A549 (cell line): ENCODE results near the gene CARS1. TPM values are rescaled to one million over a fixed set of nuclear protein-coding genes. Genes with fewer than 3 reads are reported as not detected.
A peak's percentile ranks its signal among the peaks of the same experiment; 100 is the strongest.

Source experiments
- ATOH8 ChIP-seq: fragments of 250-450 bp; sonication (Bioruptor Pico); IDR thresholded peaks from 2 replicates; pipeline ENCODE4 v1.5.0; 2020; ENCODE audit warnings: low read depth, mild to moderate bottlenecking, moderate library complexity
- BCL3 ChIP-seq: fragments of >200 bp; sonication (Bioruptor Twin); formaldehyde crosslinking; IDR thresholded peaks from 3 replicates; pipeline ENCODE4 v1.6.1; 2016
- BHLHE40 ChIP-seq: IDR thresholded peaks from 2 replicates; pipeline ENCODE4 v1.6.1; 2012; ENCODE audit warnings: low read depth, low read length, inconsistent platforms
- CEBPB ChIP-seq, 2 experiments: fragments of >200 bp in 1 of 2; sonication (Bioruptor Twin) in 1 of 2; formaldehyde crosslinking in 1 of 2; IDR thresholded peaks; 2 replicates each; pipeline ENCODE4 v1.6.1; 2012 to 2016
- CHD4 ChIP-seq: fragments of 200-600 bp; sonication (generic); IDR thresholded peaks from 2 replicates; pipeline ENCODE4 v1.6.1; 2016; ENCODE audit warnings: antibody characterized with exemption, mild to moderate bottlenecking, borderline replicate concordance
- CTCF ChIP-seq: fragments of >200 bp; sonication (Bioruptor Twin); formaldehyde crosslinking; IDR thresholded peaks from 3 replicates; pipeline ENCODE4 v1.5.1; 2016
- E2F6 ChIP-seq: IDR thresholded peaks from 2 replicates; pipeline ENCODE4 v1.6.1; 2012; ENCODE audit warnings: low read depth, borderline replicate concordance
- EHMT2 ChIP-seq: fragments of 200-600 bp; sonication (generic); IDR thresholded peaks from 2 replicates; pipeline ENCODE4 v1.6.1; 2016; ENCODE audit warnings: antibody characterized with exemption, low read depth, mild to moderate bottlenecking, moderate library complexity
- FOSL2 ChIP-seq, 2 experiments: fragments of 450-650 bp in 1 of 2; fragments of >200 bp in 1 of 2; sonication (Bioruptor Twin) in 1 of 2; formaldehyde crosslinking; IDR thresholded peaks; 2 replicates each; pipeline versions ENCODE4 v1.5.0 to v1.6.1; 2016 to 2020; ENCODE audit warnings: mild to moderate bottlenecking in 1 of 2, moderate library complexity in 1 of 2
- GATA3 ChIP-seq: IDR thresholded peaks from 2 replicates; pipeline ENCODE4 v1.6.1; 2012; ENCODE audit warnings: borderline replicate concordance
- HDAC2 ChIP-seq: fragments of 200-600 bp; sonication (generic); IDR thresholded peaks from 2 replicates; pipeline ENCODE4 v1.6.1; 2016
- HOXB13 ChIP-seq: fragments of 250-450 bp; sonication (Bioruptor Pico); IDR thresholded peaks from 2 replicates; pipeline ENCODE4 v1.5.0; 2020; ENCODE audit warnings: low read depth, mild to moderate bottlenecking, moderate library complexity
- HOXB5 ChIP-seq: fragments of 250-450 bp; sonication (Bioruptor Pico); IDR thresholded peaks from 2 replicates; pipeline ENCODE4 v1.5.0; 2020; ENCODE audit warnings: mild to moderate bottlenecking, moderate library complexity
- KDM5A ChIP-seq: fragments of 200-600 bp; sonication (generic); IDR thresholded peaks from 2 replicates; pipeline ENCODE4 v1.6.1; 2016; ENCODE audit warnings: antibody characterized with exemption, mild to moderate bottlenecking
- MAX ChIP-seq: IDR thresholded peaks from 2 replicates; pipeline ENCODE4 v1.6.1; 2012
- NPAS2 ChIP-seq: fragments of 250-450 bp; sonication (Bioruptor Pico); IDR thresholded peaks from 2 replicates; pipeline ENCODE4 v1.8.0; 2022; ENCODE audit warnings: mild to moderate bottlenecking, moderate library complexity, borderline replicate concordance
- PBX3 ChIP-seq: IDR thresholded peaks from 2 replicates; pipeline ENCODE4 v1.6.1; 2012
- POLR2A ChIP-seq: IDR thresholded peaks from 2 replicates; pipeline ENCODE4 v1.6.1; 2012; ENCODE audit warnings: mild to moderate bottlenecking, low read length
- POLR2AphosphoS2 ChIP-seq: conservative IDR thresholded peaks from 2 replicates; pipeline ENCODE4 v1.6.1; 2012; ENCODE audit warnings: low read length, improper control_type of control experiment, inconsistent platforms
- RAD21 ChIP-seq, 2 experiments: fragments of >200 bp in 1 of 2; sonication (Bioruptor Twin) in 1 of 2; formaldehyde crosslinking in 1 of 2; IDR thresholded peaks in 1 of 2; conservative IDR thresholded peaks in 1 of 2; 2 replicates in 1 of 2; 3 replicates in 1 of 2; pipeline ENCODE4 v1.6.1; 2012 to 2018; ENCODE audit warnings: inconsistent platforms in 1 of 2
- RARB ChIP-seq: fragments of 250-450 bp; sonication (Bioruptor Pico); IDR thresholded peaks from 2 replicates; pipeline ENCODE4 v1.8.0; 2021; ENCODE audit warnings: mild to moderate bottlenecking, moderate library complexity
- REST ChIP-seq: fragments of 200-600 bp; sonication (generic); IDR thresholded peaks from 2 replicates; pipeline ENCODE4 v1.6.1; 2016; ENCODE audit warnings: antibody characterized with exemption, mild to moderate bottlenecking, moderate library complexity
- SREBF2 ChIP-seq: fragments of 450-650 bp; IDR thresholded peaks from 2 replicates; pipeline ENCODE4 v1.6.1; 2014; ENCODE audit warnings: mild to moderate bottlenecking, moderate library complexity
- TP53 ChIP-seq: fragments of 250-450 bp; sonication (Bioruptor Pico); IDR thresholded peaks from 2 replicates; pipeline ENCODE4 v1.5.0; 2021; ENCODE audit warnings: mild to moderate bottlenecking, moderate library complexity
- ZFP36 ChIP-seq: fragments of 450-650 bp; IDR thresholded peaks from 2 replicates; pipeline ENCODE4 v1.6.1; 2014; ENCODE audit warnings: borderline replicate concordance; ENCODE audit not compliant: partially characterized antibody
- polyA plus RNA-seq, 4 experiments: library from polyadenylated mRNA; depleted of rRNA in 3 of 4; stranded (reverse); fragments of >200 nt; fragmentation: RNase III in 1 of 4; extraction: RNeasy Plus Mini Kit Qiagen cat#74134 plus additional on column Dnase treatment in 1 of 4; gene quantifications; 2 replicates in 3 of 4; 3 replicates in 1 of 4; pipeline ENCODE4 v1.2.3, GENCODE V29; 2011 to 2017

CARS1 gene
- polyA plus RNA-seq, 2 of the 4 experiments (the other 2 are of a cell fraction) = 52.7 to 130 TPM

GRCh38 chr11:2992234-2992996, 64.8 kb downstream of the CARS1 start, which contains the start of gene NAP1L4 (continued):
- TF ChIP-seq PBX3 (peak; percentile 36; the same call in 1 of the 2 replicates), ZFP36 (no peak), ATOH8 (CRISPR knock-in tag) (no peak), E2F6 (peak; percentile 34; the same call in 1 of the 2 replicates), RAD21 (conservative IDR thresholded peaks at IDR 0.05 in 1 of 2, IDR thresholded peaks at IDR 0.05 in 1 of 2) (no peak), HOXB5 (CRISPR knock-in tag) (no peak), CHD4 (no peak), BHLHE40 (no peak), MAX (peak; percentile 88), TP53 (no peak), POLR2AphosphoS2 (no peak), CEBPB (IDR thresholded peaks at IDR 0.05) (no peak), GATA3 (no peak), HOXB13 (CRISPR knock-in tag) (no peak), BCL3 (peak; percentile 65; the same call in 1 of the 3 replicates), EHMT2 (no peak), NPAS2 (CRISPR knock-in tag) (no peak), CTCF (no peak), KDM5A (no peak), POLR2A (peak; percentile 70), FOSL2 (IDR thresholded peaks at IDR 0.05) (no peak), FOSL2 (CRISPR knock-in tag; IDR thresholded peaks at IDR 0.05) (no peak), REST (no peak), SREBF2 (no peak), HDAC2 (no peak), RARB (CRISPR knock-in tag) (no peak)
- TF ChIP-seq, all 56 proteins: peak for 10
